Epithelial cell of esophagus (primary cell): ENCODE results near the gene RHBDD1.
"Not testable (repeated sequence)": the region's sequence is repeated elsewhere in the genome, so short reads cannot be mapped to it uniquely, and the experiment has no call there.

ENCODE experiments used
- DNase-seq: peaks from one replicate; pipeline ENCODE4 v3.0.0; 2010; ENCODE audit warnings: low read depth
- H3K4me3 ChIP-seq: 2 replicates; pipeline ENCODE4 v1.5.1; 2011; ENCODE audit warnings: mild to moderate bottlenecking, low read length, control low read depth
- CTCF ChIP-seq: IDR thresholded peaks from 2 replicates; pipeline ENCODE4 v1.5.1; 2011; ENCODE audit warnings: low read depth, mild to moderate bottlenecking, low read length, control low read depth, inconsistent platforms; ENCODE audit not compliant: insufficient read depth; ENCODE audit errors: missing control alignments

RHBDD1 gene

GRCh38 chr2:226835420-226835795 lies 446 bp upstream of the RHBDD1 start:
- peak overlapping the region; percentile 78 for H3K4me3 ChIP-seq
- no peak for TF ChIP-seq CTCF
- no peak for DNase-seq

GRCh38 chr2:226836548-226836885 lies 663 bp downstream of the RHBDD1 start:
- DNase-seq: no peak
- TF ChIP-seq CTCF: no peak
- H3K4me3 ChIP-seq: peak overlapping the region; percentile 78

- DNase-seq: no peak
- TF ChIP-seq CTCF: no peak
- peak overlapping the region; percentile 78 for H3K4me3 ChIP-seq
Measured at GRCh38 chr2:226837334-226837733, 1.5 kb downstream of the RHBDD1 start.

GRCh38 chr2:226837787-226838603 lies 2.1 kb downstream of the RHBDD1 start:
- no peak overlapping the region for H3K4me3 ChIP-seq
- DNase-seq: no peak
- no peak for TF ChIP-seq CTCF

GRCh38 chr2:226838722-226839121 lies 2.9 kb downstream of the RHBDD1 start:
- no peak for TF ChIP-seq CTCF
- no peak overlapping the region for H3K4me3 ChIP-seq
- DNase-seq: no peak

- no peak for TF ChIP-seq CTCF
- H3K4me3 ChIP-seq: no peak overlapping the region
- DNase-seq: no peak
Measured at GRCh38 chr2:226839161-226839560, 3.3 kb downstream of the RHBDD1 start.

GRCh38 chr2:226839951-226840350 lies 4.1 kb downstream of the RHBDD1 start:
- TF ChIP-seq CTCF: no peak
- no peak overlapping the region for H3K4me3 ChIP-seq

GRCh38 chr2:226843001-226843400 lies 7.1 kb downstream of the RHBDD1 start:
- not testable (repeated sequence) for DNase-seq, H3K4me3 ChIP-seq

More at GRCh38 chr2:226839951-226840350, 4.1 kb downstream of the RHBDD1 start:
- no peak for DNase-seq
